Renal cortex interstitium (tissue), 11 donors: Measurements from ENCODE around the gene MCTP1. TPM values are rescaled to one million over a fixed set of nuclear protein-coding genes. Genes with fewer than 3 reads are reported as not detected.

Experiments
- DNase-seq, 11 donors: peaks; one replicate each; pipeline ENCODE4 v3.0.0-alpha.2; 2013; ENCODE audit warnings: low read depth in 9 of 11, low spot score in 4 of 11; ENCODE audit errors: extremely low read depth in 1 of 11
- polyA plus RNA-seq, 3 donors: library from polyadenylated mRNA; unstranded; fragments of 120-200 nt; gene quantifications; one replicate each; pipeline ENCODE4 v1.2.1, GENCODE V29; 2013; ENCODE audit not compliant: insufficient read length in 3 of 3

The MCTP1 gene
- polyA plus RNA-seq, 3 donors, result 4.3 to 7.1 (median 6.2) TPM

DNA sequence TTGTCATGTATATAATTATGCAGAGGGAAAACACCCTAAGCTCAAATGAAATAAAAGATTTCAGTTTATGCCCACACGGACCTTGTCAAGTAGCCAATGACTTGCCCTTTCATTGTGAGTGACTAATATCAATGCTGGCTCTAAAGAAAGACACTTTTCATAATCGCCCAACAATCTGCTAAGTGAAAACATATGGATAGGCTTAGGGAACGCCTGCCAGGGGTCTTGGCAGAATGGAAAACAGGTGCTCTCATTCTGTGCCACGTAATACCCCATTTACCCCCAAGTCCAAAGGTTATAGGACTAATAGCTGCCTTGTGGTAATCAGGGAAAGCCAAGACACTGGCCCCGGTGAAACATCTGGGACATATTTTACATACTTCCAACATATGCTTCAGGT lies 508.7 kb downstream of the MCTP1 start:
- DNase-seq, result no peak

DNA sequence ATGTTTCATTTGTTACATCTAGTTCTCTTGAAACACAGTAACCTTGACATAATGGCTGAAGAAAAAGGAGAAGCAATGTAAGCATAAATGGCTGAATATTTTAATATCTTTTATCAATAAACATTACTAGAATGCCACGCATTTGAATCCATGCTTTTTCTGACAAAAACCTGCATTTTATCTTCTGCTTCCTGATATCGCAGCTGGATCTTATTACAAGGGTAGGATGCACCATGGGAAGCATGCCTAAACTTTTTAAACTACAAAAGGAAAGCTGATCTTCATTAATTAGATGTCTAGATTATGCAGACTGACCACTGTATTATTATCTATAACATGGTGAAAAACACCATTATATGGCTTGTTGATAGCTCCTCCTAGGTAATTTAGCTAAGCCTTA lies 509.8 kb downstream of the MCTP1 start:
- DNase-seq, result no peak

DNA sequence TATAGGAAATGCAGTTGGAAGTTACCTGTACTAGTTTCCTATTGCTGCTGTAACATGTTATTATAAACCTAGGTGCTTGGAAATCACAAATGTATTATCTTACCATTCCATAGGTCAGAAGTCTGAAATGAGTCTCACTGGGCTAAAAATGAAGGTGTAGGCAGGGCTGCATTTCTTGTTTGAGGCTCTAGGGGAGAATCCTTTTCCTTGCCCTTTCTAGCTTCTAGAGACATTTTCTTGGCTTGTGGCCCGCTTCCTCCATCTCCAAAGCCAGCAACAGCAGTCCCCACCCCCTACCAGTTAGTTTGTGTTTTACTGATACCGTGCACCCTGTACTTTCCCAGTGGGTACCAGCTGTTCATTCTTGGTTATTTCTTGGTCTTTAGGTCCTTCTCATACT lies 513.2 kb downstream of the MCTP1 start:
- DNase-seq, result no peak

DNA sequence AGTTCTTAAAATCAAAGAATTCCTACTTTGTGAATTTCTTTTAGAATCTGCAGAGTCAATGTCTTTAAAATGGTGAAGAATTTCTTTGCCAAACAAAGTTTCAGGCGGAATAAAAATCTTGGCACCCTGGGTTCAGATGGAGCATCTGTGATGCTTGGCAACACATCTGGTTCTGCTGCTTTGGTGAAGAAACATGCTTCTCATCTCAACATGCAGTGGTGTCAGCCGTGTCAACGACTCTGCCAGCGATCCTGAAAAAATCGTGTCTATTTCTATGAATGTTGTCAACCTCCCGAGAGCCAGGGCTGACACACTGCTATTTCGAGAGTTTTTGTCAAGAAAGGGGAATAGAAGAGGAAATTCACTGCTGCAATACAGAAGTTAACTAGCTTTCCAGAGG lies 514.9 kb downstream of the MCTP1 start:
- DNase-seq, result no peak

DNA sequence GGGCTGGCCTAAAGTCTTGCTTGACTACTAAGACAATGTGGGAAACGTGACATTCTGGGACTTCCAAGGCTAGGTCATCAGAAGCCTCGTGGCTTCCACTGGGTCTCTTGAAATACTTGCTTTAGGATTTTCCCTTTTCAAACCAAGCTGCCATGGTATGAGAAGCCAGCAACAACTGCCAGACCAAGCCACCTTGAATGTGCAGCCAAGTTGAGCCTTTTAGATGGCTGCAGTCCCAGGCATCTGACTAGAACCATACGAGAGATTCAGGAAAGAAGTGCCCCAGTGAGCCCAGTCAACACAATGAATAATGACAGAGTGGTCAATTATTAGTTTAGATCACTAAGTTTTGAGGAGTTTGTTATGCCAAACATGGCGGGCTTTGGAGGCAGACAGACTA lies 523.1 kb downstream of the MCTP1 start:
- DNase-seq, result no peak

DNA sequence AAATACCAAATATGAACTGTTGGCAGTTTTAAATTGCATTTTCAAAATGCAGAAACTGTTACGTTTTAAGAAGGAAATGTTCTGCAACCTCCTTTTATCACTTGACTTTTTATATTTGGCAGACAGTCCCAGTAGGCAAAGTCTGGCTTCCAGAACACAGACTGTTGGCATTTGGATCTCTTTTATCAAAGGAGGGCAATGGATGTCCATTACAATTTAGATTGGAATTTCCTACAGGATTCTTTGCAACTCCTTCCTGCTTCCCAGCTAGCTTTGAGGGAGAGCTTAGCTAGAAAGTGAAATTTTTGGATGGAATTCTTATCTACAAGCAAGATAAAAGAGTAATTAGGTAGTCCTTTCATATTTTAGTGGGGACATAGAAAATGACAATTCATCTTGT lies 523.8 kb downstream of the MCTP1 start:
- DNase-seq, result no peak

DNA sequence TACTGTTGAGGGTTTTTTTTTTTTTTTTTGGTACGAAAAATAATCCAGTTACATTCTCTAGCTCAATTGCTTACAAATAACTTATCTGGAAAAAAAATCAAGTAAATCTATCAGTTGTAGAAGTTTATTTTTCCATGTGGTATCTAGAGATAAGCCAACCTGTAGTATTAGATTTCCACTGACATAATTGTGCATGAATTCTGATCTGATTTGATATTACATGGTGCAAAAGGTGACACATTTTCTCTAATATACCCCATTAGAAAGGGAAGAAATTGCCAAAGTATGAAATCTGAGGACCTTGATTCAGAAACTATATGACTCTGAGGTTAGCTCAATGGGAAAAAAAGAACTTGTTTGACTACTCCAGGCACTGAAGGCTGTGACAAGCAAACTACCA lies 524.9 kb downstream of the MCTP1 start:
- no peak for DNase-seq

DNA sequence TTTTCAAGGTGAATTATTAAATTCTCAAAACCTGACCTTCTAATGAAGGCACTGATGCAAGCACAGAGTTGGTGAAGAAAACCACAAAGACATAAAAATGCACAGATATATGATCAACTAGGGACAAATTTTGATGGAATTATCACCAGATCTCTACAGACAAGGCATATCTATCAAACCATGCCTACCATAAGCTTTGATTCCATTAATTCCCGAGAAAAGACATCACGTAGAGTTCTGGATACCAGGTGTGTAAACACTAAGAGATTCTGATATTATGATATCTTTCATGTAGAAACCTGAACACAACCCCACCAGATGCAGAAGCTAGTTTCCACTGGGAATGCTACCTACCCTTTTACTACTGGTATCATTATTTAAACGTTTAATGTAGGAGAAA lies 525.9 kb downstream of the MCTP1 start:
- DNase-seq, result no peak

DNA sequence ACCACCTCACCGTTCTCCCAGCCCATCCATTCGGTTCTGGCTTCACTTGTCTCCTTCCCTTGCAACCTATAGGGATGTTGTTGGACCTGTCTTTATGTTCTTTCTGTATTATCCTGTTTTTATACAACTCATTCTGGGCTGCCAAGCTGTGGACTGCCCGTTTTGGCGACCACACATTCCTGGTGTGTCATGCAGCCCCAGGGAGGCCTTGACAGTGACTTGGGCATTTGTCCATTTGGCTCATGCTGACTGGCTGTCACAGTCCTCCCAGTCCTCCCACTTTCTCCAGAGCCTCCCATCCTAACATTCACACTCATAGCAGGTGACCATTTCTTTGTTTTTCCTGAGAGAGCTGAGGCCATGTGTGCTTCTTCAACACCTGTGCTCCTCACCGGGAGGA lies 530.1 kb downstream of the MCTP1 start:
- no peak for DNase-seq

DNA sequence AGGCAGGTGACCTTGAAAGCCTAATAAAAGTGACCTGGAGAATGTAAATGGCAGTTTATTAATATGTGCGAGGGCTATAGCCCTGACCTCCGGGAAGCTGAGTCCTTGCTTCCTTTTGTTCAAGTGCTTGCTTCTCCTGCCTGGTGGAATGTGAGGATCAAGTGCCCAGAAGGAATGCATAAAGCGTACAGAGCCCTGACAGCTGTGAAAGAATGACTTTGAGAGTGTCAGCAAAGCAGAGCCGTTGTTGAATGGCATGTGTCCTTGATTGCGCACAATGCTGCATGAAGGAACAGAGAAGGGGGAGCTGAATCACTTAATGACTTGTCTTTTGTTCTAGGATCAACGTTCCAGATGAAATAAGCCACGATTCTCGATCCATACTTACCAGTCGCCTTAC lies 533.4 kb downstream of the MCTP1 start:
- DNase-seq, result peak in 4 of 11 donors; percentile 2 to 9 (median 4)

DNA sequence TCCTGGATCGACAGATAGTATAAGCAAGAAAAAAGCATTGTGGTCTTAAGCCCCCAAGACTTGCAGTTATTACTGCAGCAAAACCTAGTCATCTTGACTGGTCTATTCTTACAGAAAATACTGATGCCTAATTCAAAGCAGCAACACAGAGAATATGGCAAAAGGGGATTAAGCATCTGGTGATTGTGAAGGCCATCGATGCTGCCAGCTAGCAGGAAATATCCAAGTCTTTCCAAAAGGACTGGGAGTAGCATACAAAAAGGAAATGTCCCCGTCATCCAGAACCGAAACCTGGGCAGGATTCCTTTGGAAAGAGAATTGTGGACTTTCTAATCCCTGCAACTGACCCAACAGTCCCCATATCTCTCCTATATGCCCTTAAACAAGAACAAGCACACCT lies 534.2 kb downstream of the MCTP1 start:
- no peak for DNase-seq

DNA sequence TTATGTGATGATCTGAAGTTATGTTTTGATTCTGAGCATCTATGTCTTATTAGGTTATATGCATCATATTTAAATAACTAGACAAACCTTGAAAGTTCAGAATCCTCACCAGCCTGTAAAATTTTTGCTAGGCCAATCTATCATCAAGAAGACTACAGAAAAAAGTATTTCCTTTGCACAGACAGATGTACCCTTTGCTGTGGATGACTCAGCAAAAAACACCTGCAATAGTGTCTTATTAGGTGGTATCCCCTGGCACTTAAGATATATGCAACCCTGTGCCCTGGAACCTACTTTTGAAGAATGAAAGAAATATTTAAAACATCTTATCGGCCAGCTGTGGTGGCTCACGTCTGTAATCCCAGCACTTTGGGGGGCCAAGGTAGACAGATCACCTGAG lies 535.9 kb downstream of the MCTP1 start:
- DNase-seq, result no peak

DNA sequence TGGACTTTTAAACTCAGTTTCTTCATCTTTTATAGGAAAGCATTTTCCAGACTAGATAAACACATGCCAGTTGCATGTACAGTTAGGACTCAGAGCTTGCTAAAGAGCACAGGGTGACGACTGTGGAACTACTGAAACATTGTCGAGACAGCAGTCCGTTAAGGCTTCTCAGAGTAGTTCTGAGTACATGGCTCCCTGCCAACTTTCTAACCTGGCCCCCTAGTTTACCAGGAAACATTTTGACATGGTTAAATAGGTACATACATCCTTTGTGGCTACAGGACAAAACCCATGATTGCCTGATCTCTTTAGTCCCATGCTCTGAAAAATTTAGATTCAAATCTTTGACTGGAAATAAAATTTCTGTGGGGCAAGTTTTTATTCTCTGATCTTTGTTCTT lies 536.7 kb downstream of the MCTP1 start:
- no peak for DNase-seq

DNA sequence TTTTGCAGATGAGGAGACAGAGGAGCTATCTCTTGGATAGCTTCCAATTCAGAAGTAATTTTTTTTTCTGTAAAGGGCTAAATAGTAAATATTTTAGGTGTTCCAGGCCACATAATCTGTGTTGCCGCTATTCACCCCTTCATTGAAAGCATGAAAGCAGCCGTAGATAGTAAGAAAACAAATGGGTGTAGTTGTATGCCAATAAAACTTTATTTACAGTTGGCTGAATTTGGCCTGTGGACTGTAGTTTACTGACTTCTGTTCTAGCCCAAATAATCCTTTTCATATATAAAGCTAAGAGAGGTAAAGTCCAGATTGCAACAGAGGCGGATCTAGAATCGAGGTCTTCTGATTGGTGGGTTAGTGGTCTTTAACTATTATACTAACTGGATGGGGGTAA lies 537.5 kb downstream of the MCTP1 start:
- DNase-seq, result no peak

DNA sequence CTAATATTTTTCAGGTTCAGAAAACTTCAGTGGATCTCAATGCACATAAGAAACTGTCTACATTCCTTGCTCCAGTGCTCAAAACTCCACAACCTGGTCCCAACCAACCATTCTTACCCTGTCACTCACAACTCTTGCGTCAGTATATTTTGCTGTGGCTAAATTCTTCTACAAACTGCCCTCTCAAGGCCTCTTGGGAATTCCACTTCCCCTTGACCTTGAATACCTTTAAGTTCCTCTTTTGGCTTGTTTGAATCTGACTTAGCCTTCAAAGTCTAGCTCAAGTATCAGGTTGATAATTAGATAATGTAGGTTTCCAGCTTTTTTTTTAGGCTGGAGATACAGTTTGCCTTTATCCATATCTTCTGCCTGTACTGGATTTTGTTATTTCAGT lies 538.2 kb downstream of the MCTP1 start:
- no peak for DNase-seq

DNA sequence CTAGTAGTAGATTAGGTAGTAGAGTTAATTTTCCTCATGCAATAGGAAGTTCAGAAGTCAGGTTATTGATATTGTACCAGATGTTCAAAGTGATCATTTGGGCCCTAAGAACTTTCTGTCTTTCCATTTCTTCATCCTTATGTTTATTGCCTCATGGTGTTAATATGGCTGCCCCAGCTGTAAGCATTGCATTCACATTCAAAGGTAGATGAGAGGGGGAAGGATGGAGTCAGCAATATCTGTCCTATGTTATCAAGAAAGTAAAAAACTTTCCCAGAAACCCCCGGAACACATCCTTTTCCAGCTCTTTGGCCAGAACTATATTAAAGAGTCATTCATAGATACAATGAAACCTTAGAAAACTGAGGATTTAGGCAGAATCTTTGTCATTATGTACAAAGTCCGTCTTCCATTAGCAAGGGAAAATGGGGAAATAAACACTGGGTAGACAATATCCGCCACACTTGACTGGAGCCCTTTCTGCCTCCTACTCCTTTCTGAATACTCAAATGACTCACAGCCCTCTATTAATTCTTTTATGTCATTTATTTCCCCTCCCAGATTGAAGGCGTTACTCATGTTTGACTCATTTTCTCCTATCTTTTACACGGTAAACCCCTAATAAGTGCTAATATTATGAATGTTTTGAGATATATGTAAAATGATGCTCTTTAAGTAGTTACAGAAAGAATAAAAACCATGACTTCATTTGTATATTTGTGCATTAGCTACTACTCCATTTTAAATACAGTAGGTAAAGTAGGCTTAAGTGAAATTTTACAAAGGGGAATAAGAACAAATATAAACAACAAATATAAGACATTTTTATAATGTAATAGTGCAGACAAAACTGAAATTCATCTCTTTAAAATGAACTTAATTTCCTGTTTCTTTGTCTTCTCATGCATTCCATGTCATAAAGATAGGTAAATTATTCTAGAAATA lies 538.8 kb downstream of the MCTP1 start:
- DNase-seq, result no peak

DNA sequence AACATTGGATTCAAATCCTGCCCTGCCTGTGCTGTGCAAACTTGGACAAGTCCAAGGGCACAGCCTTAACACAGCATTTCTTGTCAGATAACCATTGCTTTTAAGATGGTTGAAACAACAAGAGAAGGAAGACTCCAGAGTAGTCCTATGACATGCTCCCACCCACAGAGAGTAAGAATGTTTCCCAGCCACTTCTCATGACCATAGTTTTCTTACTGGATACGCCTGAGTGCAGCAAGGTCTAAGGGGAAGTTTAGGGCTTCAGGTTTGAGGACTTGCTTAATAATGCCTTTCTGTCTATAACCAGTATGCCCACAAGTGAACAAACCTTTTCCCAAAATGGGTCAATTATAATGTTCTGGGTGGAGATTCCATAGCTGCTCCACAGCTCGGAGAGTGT lies 540.0 kb downstream of the MCTP1 start:
- no peak for DNase-seq

DNA sequence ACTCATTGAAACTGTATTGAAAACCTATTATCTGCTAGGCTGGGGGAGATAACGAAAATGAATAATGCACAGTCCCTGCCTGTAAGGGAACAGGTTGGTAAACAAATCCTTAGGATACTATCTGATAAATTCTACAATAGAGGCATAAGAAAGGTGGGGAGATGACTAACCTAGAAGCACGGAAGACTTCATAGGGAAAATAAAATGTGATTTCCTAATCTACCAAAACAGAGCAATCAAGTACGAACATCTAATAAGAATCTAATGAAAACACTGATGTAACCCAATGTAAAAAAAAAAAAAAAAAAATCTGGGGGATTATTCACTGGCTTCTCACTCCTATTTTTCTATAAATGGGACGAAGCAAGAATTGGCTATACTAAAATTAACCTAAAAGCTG lies 542.0 kb downstream of the MCTP1 start:
- no peak for DNase-seq

DNA sequence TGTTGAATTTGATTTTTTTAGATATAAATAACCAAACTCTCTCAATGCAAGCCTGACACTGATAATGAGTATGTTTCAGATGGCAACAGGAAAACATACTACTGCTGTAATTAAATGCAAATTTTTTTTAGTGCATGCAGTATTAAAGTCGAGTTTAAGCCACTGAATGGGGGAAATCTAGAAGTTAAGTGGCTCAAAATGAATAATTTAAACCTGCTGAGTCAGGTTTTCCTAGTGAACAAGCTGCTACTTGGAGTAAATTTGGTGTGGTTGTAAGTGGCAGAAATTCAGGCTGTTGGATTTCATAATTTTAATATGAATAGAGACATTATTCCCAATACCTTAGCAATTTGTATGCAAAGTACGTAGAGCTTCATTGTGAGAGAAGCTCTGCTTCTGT lies 544.6 kb downstream of the MCTP1 start:
- no peak for DNase-seq

DNA sequence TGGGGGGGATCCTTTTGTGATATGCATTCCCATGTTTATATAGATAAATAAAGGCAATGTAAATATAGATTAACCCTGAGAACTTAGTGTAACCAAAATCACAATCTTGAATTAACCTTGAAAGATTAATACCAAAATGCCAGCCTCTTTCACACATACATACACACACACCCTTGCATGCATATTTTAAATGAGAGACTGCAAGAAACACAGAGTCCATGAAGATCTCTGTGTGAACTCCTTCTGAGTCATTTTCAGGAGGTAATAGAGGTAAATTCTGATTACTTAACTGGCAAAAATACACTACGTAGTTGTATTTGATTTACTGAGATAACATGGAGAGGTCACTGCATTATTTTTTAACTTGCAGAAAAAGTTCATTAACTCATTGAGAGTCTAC lies 548.4 kb downstream of the MCTP1 start:
- DNase-seq, result no peak

DNA sequence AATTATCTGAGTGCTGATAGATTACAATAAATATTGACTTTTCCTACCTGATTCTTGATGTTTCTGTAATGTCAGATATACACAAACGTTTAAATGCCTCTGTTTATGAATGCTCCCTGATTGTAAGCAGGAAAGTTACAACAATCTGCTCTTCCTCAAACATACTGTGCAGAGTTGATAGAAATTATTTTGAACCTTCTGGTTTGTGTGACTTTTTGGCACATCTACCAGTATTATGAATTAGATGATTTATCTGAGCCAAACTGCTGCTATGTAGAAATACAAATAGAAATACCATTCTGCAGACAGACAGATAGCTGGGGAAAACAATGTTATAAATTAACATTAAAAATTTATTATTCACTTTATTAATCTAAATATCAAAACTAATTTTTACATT lies 553.4 kb downstream of the MCTP1 start:
- no peak for DNase-seq
